GM21381 (cell line): ENCODE data around the gene USP20.

Experiments used
- ATAC-seq: cut with Tn5 transposase; IDR thresholded peaks from one replicate; pipeline ENCODE4 v1.9.1; 2021; ENCODE audit warnings: mild to moderate bottlenecking, moderate library complexity; ENCODE audit not compliant: unreplicated experiment

USP20 gene

DNA sequence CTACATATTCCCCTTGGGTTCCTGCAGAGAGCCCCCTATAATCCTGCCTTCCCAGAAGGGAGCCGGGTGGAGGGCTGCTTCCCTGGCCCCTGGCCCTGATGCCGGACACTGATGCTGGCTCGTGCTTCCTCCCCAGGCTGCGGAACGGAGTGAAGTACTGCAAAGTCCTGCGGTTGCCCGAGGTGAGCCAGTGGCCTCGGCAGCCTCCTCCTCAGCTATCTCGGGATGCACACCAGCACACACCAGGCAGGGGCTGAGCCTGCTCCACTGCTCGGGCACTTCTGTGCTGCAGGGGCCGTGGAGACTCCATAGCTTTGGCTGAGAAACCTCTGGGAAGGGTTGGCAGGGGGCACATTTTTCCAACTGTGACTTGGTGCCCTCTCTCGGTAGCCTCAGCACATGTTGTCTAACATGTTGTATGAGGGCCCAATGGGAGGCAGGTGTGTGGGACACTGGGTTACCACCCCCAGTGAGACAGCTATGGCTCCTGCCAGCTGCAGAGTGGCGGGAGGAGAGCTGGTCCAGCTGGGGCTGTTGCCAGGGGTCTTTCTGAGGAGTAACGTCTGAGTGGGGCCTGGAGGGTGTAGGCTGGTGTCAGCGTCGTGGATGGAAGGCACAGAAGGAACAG lies 38.4 kb downstream of the USP20 start:
- no peak for ATAC-seq

DNA sequence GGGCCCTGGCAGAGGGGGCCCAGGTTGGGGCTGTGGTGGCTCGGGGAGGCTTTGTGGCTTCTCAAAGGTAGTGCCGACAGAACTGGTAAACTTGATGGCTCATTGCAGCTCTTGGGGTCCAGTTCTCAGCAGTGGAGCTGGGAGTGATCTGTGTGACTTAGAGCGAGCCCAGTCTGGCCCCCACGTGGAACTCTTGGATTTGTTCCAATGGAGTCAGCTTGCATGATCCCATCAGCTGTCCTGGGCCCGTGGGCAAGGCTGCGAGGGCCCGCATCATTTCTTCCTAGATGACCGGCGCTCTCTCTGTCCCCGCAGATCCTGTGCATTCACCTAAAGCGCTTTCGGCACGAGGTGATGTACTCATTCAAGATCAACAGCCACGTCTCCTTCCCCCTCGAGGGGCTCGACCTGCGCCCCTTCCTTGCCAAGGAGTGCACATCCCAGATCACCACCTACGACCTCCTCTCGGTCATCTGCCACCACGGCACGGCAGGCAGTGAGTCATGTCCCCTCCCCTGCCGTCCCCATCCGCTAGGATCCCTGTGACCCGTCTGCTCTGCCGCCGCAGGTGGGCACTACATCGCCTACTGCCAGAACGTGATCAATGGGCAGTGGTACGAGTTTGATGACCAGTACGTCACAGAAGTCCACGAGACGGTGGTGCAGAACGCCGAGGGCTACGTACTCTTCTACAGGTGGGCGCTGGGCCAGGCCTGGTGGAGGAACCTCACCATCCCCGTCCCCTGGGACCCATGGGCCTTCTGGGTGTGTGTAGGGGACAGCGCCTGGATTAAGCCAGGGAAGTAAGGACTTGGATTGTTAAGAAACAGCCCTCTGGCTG lies 39.2 kb downstream of the USP20 start:
- ATAC-seq = no peak

DNA sequence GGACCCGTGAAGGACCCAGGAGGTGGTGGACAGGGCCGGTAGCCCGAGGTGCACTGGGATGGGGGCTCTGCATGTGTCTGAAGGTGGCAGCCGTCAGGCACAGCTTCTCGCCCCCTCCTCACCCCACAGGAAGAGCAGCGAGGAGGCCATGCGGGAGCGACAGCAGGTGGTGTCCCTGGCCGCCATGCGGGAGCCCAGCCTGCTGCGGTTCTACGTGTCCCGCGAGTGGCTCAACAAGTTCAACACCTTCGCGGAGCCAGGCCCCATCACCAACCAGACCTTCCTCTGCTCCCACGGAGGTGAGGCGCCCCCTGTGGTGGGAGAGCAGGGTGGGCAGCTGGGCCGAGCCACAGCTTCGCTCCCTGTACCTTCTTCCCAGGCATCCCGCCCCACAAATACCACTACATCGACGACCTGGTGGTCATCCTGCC lies 39.9 kb downstream of the USP20 start:
- ATAC-seq = no peak

DNA sequence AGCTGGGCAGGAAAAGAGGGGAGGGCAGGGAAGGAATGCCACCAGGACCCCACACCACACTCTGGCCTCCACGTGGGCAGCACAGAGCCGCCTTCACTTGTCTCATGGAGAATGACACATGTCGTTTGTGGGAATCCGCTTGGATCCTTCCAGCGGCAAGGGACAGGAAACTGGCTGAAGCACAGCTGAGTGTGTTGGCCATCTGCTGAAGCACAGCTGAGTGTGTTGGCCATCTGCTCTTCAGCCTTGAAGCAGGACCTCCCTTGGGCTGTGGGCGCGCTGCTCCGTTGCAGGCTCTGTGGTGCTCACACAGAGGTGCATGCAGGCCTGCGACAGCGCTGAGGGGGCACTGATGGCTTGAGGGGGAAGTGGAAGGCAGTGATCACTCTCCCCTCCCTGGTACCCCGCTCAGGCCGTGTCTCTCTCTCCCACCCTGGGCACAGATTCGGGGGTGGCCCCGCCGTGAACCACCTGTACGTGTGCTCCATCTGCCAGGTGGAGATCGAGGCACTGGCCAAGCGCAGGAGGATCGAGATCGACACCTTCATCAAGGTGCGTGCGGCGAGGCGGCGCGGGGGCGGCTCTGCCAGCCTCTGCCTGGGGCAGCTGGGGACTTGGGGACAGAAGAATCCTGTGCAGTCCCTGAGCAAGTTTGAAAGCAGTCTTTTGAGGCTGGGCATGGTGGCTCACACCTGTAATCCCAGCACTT lies 40.6 kb downstream of the USP20 start:
- ATAC-seq = no peak

DNA sequence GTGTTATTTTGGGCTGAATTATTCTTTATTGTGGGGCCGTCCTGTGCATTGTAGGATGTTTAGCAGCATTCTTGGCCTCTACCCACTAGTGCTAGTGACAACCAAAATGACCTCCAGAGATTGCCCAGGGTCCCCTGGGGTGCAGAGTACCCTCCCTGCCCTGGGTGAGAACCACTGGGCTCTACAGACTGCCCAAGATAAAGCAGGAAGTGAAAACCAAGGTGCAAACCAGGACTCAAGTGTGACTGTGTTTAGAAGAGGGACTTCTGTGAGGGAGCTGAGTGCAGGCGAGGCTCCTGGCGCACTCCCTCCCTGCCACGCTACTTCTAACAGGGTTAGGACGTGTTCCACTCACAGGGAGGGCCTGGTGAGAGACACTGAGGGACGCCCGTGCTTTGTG lies 41.6 kb downstream of the USP20 start:
- no peak for ATAC-seq

DNA sequence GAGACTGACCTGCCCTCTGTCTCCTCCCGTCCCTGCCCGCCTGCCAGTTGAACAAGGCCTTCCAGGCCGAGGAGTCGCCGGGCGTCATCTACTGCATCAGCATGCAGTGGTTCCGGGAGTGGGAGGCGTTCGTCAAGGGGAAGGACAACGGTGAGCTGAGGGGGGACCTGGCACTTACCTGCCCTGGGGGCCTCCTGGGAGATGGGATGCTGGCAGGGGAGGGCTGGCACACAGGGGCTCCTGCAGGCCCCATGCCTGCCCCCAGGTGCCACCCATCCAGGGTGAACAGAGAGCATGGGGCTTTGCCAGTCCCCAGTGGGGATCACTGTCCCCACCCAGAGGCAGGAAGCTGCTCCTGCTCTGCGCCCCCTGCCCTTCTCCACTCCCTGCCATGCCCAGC lies 43.0 kb downstream of the USP20 start:
- no peak for ATAC-seq

DNA sequence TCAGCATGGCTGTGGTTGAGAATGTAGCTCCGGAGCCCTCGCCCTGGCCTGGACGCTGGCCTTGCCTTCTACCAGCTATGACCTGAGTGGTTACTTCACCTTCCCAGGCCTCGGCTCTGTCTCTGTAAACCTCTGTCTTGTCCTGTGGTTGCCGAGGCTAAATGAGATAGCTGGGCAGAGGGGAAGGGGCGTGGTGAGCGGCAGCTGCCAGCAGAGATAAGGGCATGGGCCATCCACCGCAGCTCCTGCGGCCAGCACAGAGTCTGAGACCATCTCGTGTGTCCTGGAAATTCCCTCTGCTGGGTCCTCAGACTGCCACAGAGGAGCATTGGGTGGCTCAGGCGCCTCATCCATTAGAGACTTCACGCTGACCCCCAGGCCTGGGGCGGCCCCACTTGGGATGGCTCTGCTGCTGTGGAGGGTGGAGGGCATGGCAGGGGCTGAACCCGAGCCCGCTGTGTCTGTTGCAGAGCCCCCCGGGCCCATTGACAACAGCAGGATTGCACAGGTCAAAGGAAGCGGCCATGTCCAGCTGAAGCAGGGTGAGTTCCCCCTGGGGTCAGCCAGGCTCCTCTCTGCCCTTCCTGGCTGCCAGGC lies 43.9 kb downstream of the USP20 start:
- ATAC-seq = no peak

DNA sequence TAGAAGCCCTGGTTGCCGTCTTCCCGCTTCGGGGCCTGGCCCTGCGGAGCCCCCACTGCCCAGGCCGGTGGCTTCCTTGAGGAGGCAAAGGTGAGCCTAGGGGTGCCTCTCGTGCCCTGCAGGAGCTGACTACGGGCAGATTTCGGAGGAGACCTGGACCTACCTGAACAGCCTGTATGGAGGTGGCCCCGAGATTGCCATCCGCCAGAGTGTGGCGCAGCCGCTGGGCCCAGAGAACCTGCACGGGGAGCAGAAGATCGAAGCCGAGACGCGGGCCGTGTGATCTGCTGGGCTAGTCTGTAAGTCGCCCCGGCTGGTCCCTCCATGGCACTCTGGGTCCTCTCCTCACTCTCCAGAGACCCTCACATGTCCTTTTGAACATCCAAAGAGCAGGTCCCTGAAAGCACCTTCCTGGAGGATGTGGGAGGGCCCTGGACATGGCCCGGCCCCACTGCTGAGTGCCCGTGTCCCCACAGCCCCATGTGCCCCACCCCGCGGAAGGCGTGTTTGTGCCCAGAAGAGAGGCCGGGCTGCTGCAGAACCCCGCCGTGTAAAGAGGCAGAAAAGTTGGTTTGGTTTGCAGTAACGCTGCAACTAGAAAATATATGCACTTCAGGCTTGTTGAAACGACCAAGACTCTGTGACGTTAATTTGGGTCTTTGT lies 44.9 kb downstream of the USP20 start:
- no peak for ATAC-seq

DNA sequence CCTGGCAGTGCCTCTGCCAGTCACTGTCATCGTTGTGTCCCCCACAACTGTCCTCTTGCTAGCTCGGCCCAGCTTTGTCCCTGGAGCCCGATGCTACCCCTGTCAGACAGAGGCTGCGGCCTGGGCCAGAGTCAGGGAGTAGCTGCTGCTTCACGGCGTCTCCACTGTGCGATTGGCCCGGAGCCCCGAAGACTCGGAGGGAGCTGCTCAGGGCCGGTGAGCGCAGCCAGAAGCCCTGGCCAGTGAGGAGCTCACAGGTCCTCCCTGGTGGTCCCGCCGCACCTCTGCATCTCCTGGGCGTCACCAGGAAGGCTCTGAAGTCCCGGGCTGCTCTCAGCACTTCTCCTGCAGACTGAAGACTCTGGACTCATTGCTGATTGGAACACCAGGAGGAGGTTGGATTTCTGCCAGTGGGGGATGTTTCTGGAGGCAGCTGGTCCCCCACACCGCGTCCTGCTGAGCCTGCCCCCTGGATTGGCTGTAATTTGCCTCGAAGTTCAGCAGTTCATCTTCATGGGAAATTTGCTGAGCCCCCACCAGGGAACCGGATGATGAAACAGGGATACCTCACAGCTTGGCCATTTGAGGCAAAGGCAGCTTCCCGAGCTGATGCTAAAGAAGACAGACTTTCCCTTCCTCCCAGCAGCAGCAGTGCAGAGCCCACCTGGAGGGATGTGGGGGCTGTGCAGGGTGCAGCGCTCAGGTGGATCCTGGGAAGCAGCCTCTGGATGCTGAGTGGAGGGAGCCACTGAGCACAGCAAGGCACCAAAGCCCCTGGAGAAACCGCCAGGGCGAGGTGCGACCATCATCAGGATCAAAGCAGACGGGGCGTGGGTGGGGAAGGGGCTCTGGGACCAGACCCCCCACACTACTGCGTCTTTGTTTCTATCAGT lies 45.6 kb downstream of the USP20 start:
- no peak for ATAC-seq

DNA sequence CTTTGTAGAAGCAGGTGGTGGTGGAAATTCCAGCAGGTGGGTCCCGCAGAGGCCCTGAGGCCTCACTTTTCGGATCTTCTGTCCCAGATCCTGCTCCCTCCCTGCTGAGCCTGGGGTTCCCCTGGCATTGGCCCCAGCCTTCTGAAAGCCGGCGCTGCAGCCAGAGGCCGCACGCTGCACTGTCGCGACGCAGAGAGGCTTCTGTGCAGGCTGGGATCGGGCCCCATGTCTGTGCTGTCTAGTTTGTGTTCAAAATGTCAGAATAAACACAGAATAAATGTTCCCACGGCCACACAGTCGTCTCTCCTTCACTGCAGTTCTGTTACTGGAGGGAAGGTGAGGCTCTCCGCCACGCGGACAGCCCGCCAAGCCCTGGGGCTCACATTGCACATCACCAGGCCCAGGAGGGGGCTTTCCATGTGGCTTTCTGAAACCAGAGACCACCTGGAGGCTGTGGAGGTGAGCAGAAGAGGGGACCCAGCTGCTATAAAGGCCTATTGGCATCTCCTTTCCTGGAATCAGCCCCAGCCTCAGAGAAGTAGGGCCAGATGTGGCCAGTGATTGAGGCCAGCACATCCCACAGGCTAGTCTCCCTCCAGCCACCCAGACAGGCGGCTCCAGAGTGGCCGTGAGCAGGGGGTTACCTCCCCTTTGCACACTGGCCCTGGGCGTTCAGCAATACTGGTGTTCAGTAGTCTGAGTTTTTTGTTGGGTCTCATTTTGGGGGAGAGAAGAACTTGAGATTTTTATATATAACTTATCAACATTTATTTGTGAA lies 46.5 kb downstream of the USP20 start:
- ATAC-seq = no peak

DNA sequence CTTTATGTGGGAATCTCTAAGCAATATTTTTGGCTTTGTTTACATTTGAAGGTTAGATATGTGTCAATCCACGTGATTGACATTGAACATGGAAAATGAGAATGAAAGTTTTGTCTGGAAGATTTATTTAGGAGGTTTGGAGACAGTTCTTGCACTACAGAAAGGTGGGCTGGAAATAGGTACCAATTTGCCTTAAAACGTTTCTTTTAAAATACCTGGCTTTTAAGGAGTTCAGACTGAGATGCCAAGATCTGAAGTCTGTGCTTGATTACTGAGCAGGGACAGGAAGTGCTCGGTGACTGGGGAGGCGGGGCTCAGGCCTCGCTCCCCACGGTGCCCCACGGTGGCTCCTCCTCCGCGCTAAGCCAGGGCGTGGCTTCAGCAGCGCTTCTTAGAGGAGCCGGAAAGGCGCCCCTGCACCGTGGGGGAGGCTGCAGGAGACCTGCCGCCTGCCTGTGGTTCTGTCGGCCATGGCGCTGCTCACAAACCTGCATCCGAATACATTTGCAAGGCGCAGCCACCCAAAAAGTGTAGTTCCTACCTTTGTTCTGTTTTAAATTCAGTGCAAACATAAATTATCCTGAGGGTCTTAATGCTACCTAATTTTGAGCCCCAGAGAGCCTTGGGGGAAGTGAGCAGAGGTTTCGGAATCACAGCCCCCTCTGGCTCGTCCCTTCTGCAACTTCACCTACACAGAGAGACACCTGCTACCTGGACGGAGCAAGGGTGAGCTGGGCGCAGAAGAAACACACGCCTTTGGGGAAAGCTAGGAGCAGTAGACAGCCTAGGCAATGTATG lies 49.2 kb downstream of the USP20 start:
- peak; percentile 39 for ATAC-seq

DNA sequence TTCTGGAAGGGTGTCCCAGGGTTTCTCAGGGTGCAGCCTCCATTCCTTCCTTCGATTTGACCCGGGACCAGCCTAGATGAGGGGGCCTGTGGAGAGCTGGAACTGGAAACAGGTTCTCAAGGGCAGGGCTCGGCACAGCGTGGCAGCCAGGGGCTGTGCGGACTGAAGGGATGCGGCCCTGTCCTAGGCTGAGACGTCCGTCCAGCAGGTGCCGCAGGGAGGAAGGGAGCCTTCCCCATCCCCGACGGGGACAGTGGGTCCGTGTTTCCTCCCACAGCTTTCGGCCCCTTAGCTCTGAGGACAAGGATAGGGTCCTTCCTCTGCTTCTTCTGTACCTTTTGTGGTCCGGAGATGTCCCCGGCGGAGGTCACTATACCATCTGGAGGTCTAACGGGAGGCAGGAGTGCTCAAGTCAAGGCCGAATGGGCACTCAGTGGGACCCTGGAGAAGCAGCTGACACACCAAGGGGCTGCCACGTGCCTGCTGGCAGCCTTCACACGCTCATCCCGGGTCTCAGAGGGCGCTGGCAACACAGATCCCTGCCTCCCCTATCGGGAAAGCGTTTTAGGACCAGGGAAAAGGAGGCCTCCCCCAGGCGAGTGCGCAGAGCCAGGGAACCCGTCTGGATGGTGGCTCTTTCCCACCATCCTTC lies 49.9 kb downstream of the USP20 start:
- ATAC-seq = no peak

DNA sequence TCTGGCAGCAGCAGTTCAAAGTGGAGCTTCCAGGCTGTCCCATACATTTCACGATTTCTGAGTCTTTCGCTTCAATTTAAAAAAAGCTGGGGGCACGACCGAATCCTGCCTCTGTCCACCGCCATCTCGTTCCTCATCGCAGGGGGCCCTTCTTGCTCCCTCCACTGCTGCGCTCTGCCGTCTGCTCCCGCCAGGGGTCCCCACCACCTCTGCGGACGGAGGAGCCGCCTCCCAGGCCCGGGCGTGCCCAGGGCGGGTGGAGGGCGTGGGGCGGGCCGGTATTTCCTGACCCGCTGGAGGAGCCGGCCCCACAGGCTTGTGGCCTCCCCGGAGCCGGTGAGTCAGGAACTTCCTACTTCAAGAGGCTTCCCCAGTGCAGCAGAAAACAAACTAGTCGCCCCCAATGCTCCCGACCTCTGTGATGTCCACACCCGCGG lies 50.4 kb downstream of the USP20 start:
- ATAC-seq = peak; percentile 22

DNA sequence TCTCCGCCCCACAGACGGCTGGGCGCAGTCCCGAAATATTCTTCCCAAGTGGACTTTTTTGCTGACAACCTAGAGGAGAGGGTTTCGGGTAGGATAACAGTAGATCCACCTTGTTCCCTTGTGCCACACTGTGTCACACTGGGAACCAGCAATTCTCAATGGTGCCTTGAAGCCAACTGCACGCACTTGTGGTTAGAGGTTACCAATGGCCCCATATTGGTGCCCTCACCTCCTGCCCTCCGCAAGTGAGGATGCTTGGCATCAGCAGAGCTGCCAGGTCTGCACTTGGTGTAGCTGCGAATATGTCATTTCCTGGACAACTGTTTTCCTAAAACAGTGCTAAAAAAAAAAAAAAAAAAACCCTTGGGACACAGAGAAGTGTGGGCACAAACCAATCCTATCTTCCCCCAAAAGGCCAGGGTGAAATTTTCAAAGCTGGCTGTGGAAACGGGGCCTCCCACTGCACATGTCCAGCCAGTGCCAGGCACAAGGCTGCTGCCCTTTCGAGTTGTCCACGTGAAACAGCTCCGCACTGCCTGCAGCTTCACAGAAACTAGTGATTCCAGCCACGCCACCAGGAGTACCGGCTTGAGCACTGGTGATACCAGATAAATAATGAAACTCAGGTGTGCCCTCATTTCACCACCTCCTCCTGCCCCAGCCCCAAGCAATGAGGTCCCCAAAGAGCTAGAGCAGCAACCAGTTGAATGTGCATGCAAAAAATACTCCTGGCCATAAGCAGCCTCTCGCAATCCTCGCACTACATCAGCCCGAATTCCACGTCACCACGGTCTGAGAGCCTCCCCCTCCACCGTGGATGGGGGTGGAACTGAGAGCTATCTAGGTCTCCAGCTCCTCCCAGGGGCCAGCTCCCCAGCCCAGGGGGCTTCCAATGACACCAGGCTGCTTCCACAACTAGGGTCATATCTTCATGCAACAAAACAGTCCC lies 51.2 kb downstream of the USP20 start:
- ATAC-seq = no peak

DNA sequence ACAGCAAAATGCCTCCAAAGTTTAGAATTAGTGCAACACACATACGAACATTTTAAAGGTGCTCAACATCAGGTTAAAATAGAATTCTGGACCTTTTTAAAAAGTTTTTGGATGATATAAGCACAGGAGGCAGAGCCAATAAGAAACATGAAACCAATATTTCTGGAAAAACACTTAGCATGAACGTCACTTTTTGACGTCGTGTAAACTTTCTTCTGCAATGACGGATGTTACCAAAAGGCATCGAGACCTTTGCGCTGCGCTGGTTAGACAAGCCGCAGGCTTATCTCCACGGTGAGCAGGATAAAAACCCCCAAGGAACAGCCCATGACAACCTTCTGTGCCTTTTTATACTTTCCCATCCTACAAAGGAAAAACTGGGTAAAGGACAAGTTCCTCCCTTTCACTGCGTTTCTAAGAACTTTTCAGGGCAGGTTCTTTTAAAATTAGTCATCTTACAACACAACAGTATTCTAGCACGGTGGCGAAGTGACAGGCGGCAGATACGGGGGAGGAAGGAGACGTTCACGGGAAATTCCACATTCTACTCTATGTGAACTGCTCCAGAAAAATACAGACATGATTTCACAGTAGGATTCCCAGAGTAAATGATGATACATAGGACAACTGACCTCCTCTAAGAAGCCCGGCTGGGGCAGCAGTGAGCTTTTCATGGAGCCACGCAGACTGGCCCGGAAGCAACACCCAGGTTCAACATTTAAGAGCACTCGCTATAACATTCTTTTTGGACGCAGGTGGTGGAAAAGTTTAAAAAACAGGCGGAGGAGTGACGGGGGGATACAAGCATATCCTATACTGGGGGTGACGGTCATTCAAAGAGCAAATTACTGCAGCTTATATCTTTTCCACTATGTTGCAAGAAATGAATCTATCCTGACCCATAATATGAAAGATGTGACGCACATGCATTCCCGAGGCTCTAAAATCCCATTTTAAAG lies 52.4 kb downstream of the USP20 start:
- no peak for ATAC-seq
